Spleen (tissue), 7 donors: ENCODE measurements around the gene PDE4A.

Source experiments
- CTCF ChIP-seq, 11 experiments: fragments of 200-600 bp in 7 of 11; fragments of 450-650 bp in 4 of 11; sonication (generic) in 4 of 11; IDR thresholded peaks in 8 of 11; conservative IDR thresholded peaks in 3 of 11; 1 replicate in 7 of 11; 2 replicates in 4 of 11; pipeline versions ENCODE4 v1.4.0 to v1.8.0; 2016 to 2021; ENCODE audit warnings: antibody characterized with exemption in 11 of 11, inconsistent platforms in 4 of 11, mild to moderate bottlenecking in 1 of 11
- POLR2A ChIP-seq, 3 donors: fragments of 450-650 bp; IDR thresholded peaks; one replicate each; pipeline ENCODE4 v1.5.1; 2017; ENCODE audit warnings: antibody characterized with exemption in 3 of 3, mild to moderate bottlenecking in 1 of 3
- donor health status: DM: no; HTN: no; CAD: no; lungs with moderate emphysema.
- donor health status: DM: no; HTN: no; CAD: no.
- donor health status: DM: no; HTN: no; CAD: no.

GRCh38 chr19:10514211-10515145 is 94.1 kb downstream of the PDE4A start:
- TF ChIP-seq POLR2A (IDR thresholded peaks at IDR 0.05) (no peak), CTCF (IDR thresholded peaks at IDR 0.05 in 8 of 11, conservative IDR thresholded peaks at IDR 0.05 in 3 of 11) (peak in 3 of 11 experiments; percentile 2 to 21 (median 9))
